Activated gamma-delta T cell treated with anti-CD3 and anti-CD28 coated beads, Interleukin-2, amount 50 U/mL, for 16 hours (primary cell): ENCODE measurements around the gene HHIPL1.

Experiments
- DNase-seq: peaks from one replicate; pipeline ENCODE4 v3.0.0-alpha.2; 2020; ENCODE audit warnings: low read depth

Gene HHIPL1

DNA sequence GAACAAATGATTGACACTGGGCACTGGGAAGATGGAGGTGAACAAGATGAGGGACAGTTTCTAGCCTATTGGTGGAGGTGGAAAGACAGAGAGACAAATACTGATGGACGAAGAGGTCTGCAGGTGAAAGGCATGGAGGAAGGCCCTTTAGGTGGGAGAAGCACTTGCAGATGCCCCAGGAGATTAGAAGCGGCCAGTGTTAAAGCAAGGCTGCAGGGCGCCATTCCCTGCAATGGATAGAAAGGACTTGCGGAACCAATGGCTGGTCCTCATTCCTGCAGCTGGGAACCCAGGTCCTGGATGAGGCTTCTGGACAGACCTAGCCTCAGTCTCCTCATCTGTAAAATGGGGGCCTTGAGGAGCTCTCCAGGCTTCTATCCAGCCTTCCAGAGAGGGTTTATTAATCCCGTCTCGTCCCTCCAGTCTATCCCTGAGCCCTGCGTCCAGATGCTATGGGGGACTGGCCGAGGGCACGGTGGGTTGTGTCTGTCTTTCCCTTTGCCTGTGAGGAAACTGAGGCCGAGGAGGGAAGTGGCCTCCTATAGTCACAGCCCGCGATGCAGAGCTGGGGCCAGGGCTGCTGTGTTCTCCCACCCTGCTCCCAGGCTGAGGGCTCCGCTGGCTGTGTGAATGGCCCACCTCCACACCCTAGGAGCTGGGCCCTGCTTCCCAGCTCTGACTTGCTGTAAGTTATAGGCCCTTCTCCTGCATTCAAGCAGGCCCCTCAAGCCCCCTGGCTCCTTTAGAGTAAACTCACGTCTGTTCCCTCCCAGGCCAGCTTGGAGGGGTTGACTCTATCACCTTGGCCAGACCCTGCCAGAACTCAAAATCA is 72.1 kb downstream of the HHIPL1 start:
- DNase-seq: no peak

DNA sequence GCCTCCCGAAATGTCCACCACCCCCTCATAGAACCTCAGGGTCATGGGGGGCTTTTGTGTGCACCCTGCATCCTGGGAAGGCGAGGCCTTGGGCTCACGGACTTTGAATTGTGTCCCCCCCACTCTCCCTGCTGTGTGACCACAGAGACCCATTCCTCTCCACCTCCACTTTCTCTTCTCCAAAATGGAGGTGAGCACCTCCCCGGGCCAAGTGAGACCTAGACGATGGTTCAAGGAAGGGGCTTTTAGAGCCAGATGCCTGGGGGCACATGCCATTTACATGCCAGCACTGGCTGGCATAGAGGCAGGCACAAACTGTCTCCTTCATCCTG is 72.7 kb downstream of the HHIPL1 start:
- no peak for DNase-seq

DNA sequence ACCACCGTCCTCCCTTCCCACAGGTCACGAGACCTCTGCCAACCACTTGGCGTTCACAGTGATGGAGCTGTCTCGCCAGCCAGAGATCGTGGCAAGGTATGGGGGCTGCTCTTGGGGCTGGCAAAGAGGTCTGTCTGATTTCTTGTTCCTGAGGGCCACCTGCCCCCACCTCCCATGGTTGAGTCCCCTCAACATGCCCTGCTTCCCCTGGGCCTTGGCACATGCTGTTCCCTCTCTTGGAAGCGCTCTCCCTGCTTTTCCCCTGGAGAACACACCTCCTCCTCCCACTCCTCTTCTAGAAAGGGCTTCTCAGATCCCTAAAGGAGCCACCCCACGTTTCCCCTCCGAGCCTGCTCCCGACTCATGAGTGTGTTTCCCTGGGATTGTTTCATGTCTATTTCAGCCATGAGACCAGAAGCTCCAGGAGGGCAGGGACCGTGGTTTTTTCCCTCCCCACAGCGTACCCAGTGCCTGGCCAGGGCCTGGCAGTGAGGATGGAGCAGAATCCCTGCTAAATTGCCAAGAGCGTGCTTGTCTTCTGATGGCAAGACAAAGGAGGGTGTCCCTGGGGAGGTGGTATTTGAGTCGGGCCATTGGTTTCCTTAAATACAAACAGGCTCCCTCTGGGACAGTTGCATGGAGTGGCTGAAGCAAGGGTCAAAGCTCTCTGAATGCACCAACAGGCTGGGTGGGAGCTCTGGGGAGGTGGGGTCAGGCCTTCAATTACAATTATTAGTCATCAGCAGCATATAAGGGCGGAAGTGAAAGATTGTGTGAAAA is 73.3 kb downstream of the HHIPL1 start:
- no peak for DNase-seq

DNA sequence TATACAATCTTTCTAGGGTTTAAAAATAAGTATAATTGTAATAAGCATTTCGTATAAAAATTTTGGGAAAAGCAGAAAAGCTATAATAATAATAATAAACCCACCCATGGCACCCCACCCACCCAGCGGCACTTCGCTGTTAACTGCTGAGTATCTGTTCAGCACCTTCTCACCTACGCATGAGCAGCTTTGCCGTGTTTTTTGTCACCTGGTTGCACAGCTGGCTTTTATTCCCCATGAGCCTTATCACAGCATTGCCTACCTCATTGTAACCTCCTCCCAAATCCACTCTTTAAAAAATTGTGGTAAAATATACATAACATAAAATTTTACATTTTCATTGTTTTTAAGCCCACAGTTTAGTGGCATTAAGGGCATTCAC is 73.9 kb downstream of the HHIPL1 start:
- DNase-seq: no peak

DNA sequence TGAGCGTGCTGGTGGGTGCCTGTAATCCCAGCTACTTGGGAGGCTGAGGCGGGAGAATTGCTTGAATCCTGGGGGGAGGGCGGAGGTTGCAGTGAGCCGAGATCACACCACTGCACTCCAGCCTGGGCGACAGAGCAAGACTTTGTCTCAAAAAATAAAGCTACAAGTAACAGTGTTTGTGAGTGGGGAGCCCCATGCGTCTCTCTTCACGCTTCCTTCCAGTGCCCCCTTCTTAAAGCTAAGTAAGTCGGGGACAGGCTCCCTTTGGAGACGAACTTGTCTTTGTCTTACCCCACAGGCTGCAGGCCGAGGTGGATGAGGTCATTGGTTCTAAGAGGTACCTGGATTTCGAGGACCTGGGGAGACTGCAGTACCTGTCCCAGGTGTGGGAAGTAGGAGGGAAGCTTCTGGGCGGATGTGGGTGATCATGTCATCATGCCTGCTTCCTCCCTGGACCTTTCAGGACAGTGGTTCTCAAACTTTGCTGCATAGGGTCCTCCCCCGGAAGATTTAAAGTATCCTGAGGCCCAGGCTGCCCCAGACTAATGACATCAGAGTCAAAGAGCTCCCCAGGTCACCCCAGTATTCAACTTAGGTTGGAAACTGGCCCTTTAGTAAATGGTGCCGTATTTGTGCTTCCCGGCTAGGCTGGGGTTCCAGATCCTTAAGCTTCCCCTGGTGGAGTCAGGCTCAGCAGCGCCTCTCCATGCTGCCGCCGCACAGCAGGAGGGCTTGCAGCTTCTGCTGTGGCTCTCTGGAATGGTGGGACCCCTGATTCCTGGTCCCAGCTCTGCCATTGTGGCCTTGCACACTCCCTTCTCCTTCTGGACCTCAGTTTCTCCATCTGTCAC is 76.2 kb downstream of the HHIPL1 start:
- DNase-seq: no peak

DNA sequence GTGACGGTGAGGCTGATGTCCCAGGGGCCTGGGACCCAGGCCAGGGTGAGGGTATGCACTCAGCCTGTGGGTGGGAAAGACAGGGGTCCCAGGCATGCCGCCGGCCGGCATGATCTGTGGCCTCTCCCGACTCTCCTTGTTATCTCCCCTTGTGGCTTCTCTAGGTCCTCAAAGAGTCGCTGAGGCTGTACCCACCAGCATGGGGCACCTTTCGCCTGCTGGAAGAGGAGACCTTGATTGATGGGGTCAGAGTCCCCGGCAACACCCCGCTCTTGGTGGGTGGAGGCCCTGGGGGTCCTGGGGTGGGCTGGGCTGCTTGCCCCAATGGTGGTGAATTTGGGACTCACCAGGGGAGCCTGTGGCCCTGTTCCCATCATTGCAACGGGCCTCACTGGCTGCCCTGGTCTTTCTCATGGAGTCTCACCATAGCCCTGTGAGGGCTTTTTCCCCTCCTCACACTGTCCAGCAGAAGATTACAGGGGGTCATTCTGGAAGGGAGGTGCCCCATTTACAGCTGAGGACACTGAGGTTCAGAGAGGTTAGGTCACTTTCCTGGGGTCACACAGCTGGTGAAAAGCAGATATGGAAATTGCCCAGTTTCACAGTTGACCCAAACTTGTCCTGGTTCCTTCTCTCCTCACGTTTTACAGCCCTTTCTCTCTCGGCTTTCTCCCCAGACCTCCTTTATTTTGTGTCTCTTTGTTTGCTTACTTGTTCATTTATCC is 77.0 kb downstream of the HHIPL1 start:
- DNase-seq: no peak

DNA sequence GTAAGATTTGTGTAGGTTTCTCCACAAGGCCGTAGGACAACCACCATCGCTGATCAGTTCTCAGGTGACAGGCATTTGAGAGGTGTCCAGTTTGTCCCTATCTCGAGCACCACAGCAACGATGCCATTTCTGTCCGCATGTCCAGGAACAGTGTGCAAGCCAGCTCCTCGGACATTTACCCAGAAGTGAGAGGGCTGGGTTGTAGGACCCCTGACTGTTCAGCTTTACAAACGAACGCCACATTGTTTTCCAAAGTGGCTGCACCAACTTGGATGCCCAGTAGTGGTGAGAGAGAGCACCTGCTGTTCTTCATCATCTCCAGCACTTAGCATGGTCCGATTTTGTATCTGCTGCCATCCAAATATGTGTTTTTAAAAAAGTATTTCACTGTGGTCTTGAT is 77.8 kb downstream of the HHIPL1 start:
- DNase-seq: no peak

DNA sequence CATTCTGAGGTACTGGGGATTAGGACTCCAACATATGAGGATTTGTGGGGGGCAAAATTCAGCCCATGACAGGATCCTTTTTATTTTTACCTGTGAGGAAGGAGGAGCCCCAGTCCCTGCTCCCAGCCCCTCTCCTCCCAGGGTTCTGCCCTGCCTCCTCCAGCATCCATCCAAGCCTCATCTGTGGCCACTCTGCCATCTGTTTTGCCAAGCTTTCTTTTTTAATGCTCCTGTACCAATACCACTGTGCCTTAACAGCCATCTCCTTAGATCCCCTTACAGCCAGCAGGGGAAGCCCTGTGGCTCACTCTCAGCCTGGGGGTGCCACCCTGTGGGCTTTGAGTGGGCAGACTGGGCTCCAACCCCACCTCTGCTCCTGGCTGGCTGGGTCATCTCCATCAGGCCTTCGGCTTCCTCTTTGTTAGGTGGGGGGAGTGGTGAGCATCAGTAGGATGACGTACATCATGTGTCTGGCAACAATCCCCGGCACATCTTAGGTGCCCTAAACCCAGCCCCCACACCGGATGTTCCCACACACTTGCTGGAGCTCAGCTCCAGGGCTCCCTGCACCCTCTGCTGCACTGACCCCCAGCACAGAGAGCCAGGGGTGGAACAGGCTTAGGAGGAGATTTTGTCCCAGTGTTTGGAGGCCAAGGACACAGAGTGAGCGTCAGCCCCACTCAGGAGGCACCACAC is 79.4 kb downstream of the HHIPL1 start:
- DNase-seq: no peak

DNA sequence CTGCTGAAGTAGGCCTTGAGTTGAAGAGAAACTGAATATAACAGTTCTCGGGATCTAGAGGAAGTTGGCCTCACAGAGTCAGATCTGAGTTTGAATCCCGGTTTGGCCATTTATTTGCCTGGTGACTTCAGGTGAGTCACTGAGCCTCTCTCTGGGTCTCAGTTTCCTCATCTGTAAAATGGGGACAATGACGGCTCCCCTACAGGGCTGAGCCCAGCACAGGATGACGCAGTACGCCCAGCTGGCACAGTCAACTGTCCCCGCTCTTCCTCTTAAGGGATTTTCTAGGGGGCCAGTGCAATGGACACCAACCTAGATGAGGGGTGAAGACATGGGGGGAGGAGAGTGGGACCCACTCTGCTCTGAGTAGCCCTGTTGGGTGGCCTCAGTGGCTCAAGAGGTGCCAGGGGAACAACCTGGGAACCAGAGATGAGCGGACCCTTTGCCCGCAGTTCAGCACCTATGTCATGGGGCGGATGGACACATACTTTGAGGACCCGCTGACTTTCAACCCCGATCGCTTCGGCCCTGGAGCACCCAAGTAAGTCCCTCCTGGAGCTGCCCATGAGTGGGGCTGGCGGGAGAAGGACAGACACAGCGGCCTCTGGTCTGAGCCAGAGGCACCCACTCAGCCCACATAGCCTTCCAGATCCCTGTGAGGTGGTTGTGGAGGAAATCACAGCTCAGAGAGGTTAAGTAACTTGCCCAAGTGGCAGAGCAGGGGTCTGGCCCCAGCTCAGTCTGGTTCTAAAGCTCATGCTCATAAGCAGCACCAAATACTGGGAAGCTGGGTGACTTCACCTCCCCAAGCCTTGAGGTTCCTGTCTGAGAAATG is 80.2 kb downstream of the HHIPL1 start:
- no peak for DNase-seq

DNA sequence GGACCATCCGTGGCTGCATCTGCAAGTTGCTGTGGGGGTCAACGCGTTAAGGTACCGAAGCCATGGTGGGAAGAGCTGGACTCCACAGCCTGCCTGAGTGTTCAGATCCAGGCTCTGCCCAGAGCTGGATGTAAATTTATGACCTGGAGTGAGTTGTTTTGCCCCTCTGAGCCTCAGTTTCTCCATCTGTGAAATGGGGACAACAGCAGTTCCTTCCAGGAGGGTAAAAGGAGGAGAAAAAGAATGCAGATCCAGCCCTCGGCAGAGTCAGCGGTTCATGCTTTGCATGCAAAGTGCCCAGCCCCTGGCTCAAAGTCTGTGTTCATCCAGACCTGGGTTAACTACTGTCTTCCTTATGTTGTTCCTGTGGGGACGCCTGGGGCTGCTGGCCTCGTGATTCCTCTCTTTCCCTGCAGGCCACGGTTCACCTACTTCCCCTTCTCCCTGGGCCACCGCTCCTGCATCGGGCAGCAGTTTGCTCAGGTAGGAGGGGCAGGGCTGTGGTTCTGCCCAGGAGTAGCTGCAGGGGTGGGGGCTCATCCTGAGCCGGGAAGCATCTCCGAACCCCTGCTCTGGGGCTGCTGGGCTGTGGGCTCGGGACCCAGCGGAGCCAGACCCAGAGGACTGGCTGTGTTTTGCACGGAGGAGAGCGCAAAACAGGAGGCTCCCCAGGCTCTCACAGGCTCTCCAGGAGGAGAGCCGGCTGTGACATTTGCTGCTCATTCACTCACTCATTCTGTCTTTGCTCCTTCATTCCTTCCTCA is 81.0 kb downstream of the HHIPL1 start:
- DNase-seq: no peak

DNA sequence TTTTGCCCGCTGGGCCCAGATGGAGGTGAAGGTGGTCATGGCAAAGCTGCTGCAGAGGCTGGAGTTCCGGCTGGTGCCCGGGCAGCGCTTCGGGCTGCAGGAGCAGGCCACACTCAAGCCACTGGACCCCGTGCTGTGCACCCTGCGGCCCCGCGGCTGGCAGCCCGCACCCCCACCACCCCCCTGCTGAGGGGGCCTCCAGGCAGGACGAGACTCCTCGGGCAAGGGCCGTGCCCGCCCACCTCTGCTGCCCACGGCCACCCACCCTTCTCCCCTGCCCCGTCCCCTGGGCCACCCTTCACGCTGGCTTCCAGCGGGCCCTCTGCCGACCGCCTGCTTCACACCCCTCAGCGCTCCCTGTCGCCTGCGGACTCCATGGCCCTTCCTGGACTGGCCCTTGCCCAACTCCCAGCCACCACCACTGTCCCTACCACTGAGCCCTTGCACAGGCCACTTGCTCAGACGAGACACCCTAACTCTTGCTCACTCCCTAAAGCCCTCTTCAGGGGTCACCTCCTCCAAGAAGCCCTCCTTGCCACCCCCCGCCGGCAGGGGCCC is 81.7 kb downstream of the HHIPL1 start:
- no peak for DNase-seq

DNA sequence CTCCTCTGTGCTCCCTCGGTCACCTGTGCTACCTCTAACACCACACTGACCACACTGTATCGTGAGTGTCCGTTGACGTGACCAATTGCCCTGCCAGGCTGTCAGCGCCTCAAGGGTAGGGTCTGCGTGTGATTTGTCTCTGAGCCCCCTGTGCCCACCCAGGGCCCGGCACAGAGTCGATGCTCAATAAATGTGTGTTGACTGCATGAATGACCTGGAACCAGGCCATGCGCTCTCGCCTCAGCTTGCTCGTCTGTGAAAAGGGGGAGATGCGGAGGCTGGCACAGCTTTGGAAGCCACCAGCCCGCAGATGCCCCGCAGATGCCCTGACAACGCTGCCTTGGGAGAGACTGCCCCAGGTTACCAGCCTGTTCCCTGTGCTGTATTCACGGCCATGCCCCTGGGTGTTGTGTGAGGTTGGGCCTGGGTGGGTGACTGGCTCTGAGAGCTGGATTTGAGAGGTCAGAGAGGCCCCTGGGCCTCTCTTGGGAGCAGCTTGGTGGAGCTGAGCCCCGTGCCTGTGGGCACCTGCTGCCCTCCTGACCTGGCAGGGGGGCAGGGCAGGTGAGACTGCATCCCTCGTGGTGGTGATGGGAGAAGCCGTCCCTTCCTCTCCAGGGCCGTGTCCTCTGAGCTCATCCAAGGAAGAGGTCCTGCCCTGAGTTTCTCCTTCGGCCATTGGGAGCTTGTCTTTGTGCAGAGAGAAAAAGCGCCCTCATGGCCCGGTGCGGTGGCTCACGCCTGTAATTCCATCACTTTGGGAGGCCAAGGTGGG is 82.4 kb downstream of the HHIPL1 start:
- no peak for DNase-seq

DNA sequence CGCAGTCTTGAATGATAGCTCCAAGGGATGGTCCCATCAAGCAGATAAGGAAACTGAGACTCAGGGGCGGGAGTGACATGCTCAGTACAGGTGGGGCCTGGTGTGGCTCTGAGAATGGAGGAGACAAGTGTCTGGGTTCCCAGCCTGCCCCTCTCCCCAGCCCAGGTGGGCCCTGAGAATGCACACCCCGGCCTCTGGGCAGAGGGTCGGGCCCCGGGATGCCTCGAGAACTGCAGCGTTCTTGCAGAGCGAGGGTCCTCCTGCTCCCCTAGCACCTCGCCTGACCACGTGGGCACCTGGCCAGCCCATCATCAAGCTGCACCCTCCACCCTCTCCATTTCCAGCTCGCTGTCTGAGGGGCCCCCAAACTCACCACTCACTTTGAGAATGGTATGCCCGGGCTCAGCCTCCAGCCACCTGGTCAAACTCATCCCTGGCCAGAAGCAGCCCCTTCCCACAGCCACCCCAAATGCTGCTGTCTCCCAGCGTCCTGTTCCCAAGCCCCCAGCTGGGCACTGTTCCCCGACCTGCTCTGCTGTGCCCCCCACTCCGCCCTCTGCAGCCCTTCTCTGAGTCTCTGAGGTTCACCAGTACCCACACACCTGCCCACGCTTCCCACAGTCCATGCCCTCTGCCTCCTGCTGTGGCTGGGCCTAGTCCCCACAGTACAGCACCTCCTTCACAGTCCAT is 83.4 kb downstream of the HHIPL1 start:
- DNase-seq: no peak

DNA sequence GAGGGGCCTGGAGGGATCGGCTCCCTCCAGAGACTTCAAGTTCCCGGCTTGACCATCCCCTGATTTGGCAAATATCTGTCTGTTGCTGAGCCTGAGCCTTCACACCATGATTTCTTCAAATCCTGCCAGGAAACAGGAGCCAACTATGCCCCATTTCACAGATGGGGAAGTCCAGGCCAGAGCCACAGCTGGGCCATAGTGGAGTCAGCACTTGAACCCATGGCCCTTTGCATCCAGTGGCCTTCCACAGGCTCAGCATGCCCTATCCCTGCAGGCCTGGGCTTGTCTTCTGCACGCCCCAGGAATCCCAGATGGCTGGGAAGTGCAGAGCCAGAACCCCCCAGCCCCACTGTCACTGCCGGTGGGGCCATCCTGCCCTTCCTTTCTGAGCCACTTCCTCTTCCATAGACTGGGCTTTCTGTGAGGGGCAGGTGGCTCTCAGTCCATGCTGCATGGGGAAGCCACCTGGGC is 84.1 kb downstream of the HHIPL1 start:
- no peak for DNase-seq
